Measurements from ENCODE around the gene SGMS1.

DNA sequence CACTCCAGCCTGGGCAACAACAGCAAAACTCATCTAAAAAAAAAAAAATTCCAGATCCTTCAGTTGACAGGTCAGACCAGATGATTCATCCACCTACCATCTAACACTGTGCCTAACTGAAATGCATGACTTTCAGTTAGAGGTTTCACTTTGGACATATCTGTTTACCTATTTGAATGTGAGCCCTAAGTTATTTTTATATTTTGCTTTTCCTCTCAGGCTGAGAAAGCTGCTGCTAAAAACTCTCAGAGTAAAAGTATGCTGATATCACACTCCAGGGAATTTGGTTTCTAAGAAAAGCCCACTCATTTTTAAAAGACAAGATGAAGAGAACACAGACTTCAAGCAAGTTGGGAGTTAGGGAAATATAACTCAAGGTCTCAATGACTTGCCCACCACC lies 126.0 kb downstream of the SGMS1 start:
- TF ChIP-seq, protein P1, sequence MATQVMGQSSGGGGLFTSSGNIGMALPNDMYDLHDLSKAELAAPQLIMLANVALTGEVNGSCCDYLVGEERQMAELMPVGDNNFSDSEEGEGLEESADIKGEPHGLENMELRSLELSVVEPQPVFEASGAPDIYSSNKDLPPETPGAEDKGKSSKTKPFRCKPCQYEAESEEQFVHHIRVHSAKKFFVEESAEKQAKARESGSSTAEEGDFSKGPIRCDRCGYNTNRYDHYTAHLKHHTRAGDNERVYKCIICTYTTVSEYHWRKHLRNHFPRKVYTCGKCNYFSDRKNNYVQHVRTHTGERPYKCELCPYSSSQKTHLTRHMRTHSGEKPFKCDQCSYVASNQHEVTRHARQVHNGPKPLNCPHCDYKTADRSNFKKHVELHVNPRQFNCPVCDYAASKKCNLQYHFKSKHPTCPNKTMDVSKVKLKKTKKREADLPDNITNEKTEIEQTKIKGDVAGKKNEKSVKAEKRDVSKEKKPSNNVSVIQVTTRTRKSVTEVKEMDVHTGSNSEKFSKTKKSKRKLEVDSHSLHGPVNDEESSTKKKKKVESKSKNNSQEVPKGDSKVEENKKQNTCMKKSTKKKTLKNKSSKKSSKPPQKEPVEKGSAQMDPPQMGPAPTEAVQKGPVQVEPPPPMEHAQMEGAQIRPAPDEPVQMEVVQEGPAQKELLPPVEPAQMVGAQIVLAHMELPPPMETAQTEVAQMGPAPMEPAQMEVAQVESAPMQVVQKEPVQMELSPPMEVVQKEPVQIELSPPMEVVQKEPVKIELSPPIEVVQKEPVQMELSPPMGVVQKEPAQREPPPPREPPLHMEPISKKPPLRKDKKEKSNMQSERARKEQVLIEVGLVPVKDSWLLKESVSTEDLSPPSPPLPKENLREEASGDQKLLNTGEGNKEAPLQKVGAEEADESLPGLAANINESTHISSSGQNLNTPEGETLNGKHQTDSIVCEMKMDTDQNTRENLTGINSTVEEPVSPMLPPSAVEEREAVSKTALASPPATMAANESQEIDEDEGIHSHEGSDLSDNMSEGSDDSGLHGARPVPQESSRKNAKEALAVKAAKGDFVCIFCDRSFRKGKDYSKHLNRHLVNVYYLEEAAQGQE (IDR thresholded peaks at IDR 0.05; ENCODE audit: insufficient read depth in 1 of 2, low read depth in 2 of 2, low read length in 2 of 2): no peak
- no peak for TF ChIP-seq SIN3A (IDR thresholded peaks at IDR 0.05; ENCODE audit: borderline replicate concordance, insufficient read depth, low read length)
- no peak for TF ChIP-seq POLR2AphosphoS5 (IDR thresholded peaks at IDR 0.05; ENCODE audit: low read depth, low read length)
- TF ChIP-seq TAF1 (IDR thresholded peaks at IDR 0.05; ENCODE audit: borderline replicate concordance, insufficient read depth, low read length): no peak
- no peak for TF ChIP-seq FOXP2 (optimal IDR thresholded peaks at IDR 0.05; ENCODE audit: borderline replicate concordance, extremely low read depth, extremely low read length, insufficient read depth)
